Stomach smooth muscle (tissue), 2 donors: Measurements from ENCODE around the gene LXN.
A peak's percentile ranks its signal among the peaks of the same experiment; 100 is the strongest.

Source experiments
- H3K27ac ChIP-seq: one replicate; pipeline ENCODE4 v1.7.0; 2013; ENCODE audit warnings: mild to moderate bottlenecking, low read length, inconsistent platforms
- H3K27me3 ChIP-seq, 2 donors: one replicate each; pipeline ENCODE4 v1.7.0; 2013; ENCODE audit warnings: low read length in 2 of 2; ENCODE audit not compliant: insufficient read depth in 2 of 2, control insufficient read depth in 1 of 2
- H3K36me3 ChIP-seq, 2 donors: one replicate each; pipeline ENCODE4 v1.7.0; 2013; ENCODE audit warnings: low read length in 2 of 2; ENCODE audit not compliant: control insufficient read depth in 2 of 2, insufficient read depth in 2 of 2
- H3K4me1 ChIP-seq: one replicate; pipeline ENCODE4 v1.7.0; 2013; ENCODE audit warnings: low read length; ENCODE audit not compliant: control insufficient read depth, insufficient read depth
- H3K4me3 ChIP-seq, 2 donors: one replicate each; pipeline ENCODE4 v1.7.0; 2013; ENCODE audit warnings: low read length in 2 of 2
- H3K9ac ChIP-seq, 2 donors: one replicate each; pipeline ENCODE4 v1.7.0; 2013; ENCODE audit warnings: low read length in 2 of 2, mild to moderate bottlenecking in 1 of 2
- H3K9me3 ChIP-seq, 2 donors: one replicate each; pipeline ENCODE4 v1.7.0; 2013; ENCODE audit warnings: low read length in 2 of 2; ENCODE audit not compliant: control insufficient read depth in 2 of 2
- donor health status: healthy.
- donor health status: Pancreatic carcinoma.

The LXN gene

DNA sequence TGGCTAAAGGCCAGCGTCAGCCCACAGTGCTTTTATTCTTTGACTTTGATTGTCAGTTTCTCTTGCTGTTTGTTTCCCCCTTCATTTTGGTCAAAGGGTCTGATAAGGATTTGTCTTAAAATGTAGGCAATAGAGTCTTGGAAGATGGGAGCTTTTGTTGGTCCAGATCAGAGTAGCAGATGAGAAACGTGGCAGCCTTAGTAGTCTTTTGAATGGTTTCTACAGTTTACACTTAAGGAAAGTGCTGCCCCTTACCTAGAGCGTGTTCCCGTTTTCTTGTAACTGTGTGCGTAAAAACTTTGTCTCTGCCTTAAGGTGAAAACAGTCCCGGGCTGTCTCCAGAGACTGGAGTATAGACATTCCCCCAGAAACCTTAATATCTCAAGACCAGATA lies 630 bp downstream of the LXN start:
- H3K27me3 ChIP-seq, result no peaks in the 10 kb centered on the region
- peak overlapping the region; percentile 61 to 69 for H3K9ac ChIP-seq
- H3K9me3 ChIP-seq, result no peaks in the 10 kb centered on the region
- H3K27ac ChIP-seq, result no peak overlapping the region
- H3K36me3 ChIP-seq, result peaks cover 9 to 14% of the 10 kb centered on the region in 2 donors
- peaks cover 4% of the 10 kb centered on the region for H3K4me1 ChIP-seq
- H3K4me3 ChIP-seq, result peak overlapping the region; percentile 64 to 76

GRCh38 chr3:158668506-158668905 lies 3.9 kb downstream of the LXN start:
- Histone ChIP-seq H3K9me3 (no peaks in the 10 kb centered on the region), H3K4me3 (no peak overlapping the region), H3K36me3 (peaks cover 13 to 37% of the 10 kb centered on the region in 2 donors), H3K4me1 (peaks cover 4% of the 10 kb centered on the region), H3K9ac (no peak overlapping the region), H3K27ac (no peak overlapping the region), H3K27me3 (no peaks in the 10 kb centered on the region)

- H3K27ac ChIP-seq, result no peak overlapping the region
These were observed 6.0 kb downstream of the LXN start for GRCh38 chr3:158666416-158666815.

DNA sequence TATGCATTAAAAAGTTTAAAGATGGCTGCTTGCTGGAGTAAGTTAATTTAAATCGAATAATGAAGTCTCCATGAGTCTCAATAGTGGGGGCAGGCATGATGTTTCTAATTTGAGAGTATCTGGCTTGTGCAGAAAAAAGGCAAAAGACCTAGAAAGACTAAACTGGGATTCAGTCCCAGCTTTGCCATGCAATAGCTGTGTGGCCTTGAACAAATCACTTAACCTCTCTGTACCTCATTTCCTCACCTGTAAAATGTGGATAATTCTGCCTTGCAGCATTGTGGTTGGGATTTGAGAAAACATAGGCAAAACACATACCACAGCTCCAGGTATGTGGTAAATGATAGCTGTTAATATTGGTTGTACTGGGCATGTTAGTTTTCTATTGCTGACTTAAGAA lies 8.6 kb downstream of the LXN start:
- Histone ChIP-seq H3K4me1 (no peaks in the 10 kb centered on the region), H3K9me3 (no peaks in the 10 kb centered on the region), H3K27ac (no peak overlapping the region), H3K9ac (no peak overlapping the region), H3K4me3 (no peak overlapping the region), H3K36me3 (peaks cover 22 to 52% of the 10 kb centered on the region in 2 donors), H3K27me3 (no peaks in the 10 kb centered on the region)

More at GRCh38 chr3:158666416-158666815, 6.0 kb downstream of the LXN start:
- Histone ChIP-seq H3K4me1 (no peaks in the 10 kb centered on the region), H3K27me3 (no peaks in the 10 kb centered on the region), H3K9ac (no peak overlapping the region), H3K4me3 (no peak overlapping the region), H3K9me3 (no peaks in the 10 kb centered on the region), H3K36me3 (peaks cover 14 to 41% of the 10 kb centered on the region in 2 donors)

GRCh38 chr3:158663246-158663645 lies 9.2 kb downstream of the LXN start:
- Histone ChIP-seq H3K27me3 (no peaks in the 10 kb centered on the region), H3K9me3 (no peaks in the 10 kb centered on the region), H3K4me1 (no peaks in the 10 kb centered on the region), H3K9ac (no peak overlapping the region), H3K27ac (no peak overlapping the region), H3K4me3 (no peak overlapping the region), H3K36me3 (peaks cover 17 to 50% of the 10 kb centered on the region in 2 donors)

DNA sequence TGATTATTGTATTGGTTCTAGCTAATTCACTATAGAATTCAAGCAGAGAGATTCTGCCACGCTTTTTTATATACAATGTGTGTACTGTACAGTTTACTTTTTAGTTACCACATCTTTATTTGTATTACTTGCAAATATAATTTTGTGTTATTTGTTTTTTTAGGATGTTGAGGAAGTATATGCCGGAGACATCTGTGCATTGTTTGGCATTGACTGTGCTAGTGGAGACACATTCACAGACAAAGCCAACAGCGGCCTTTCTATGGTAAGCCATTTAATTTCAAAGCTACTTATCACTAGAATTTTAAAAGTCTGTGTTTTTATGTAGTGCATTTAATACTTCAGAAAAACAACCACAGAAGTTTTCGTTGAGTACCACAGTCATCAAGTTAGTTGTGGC lies 11.7 kb downstream of the LXN start:
- no peaks in the 10 kb centered on the region for H3K9me3 ChIP-seq
- H3K4me3 ChIP-seq, result no peak overlapping the region
- no peaks in the 10 kb centered on the region for H3K27me3 ChIP-seq
- H3K27ac ChIP-seq, result no peak overlapping the region
- H3K9ac ChIP-seq, result no peak overlapping the region
- H3K36me3 ChIP-seq, result peaks cover 15 to 37% of the 10 kb centered on the region in 2 donors
- no peaks in the 10 kb centered on the region for H3K4me1 ChIP-seq

- H3K9me3 ChIP-seq, result no peaks in the 10 kb centered on the region
- no peak overlapping the region for H3K27ac ChIP-seq
- peaks cover 15 to 35% of the 10 kb centered on the region in 2 donors for H3K36me3 ChIP-seq
- no peak overlapping the region for H3K4me3 ChIP-seq
- H3K9ac ChIP-seq, result no peak overlapping the region
- H3K4me1 ChIP-seq, result no peaks in the 10 kb centered on the region
- H3K27me3 ChIP-seq, result no peaks in the 10 kb centered on the region
These were observed 12.8 kb downstream of the LXN start for GRCh38 chr3:158659454-158660237.

DNA sequence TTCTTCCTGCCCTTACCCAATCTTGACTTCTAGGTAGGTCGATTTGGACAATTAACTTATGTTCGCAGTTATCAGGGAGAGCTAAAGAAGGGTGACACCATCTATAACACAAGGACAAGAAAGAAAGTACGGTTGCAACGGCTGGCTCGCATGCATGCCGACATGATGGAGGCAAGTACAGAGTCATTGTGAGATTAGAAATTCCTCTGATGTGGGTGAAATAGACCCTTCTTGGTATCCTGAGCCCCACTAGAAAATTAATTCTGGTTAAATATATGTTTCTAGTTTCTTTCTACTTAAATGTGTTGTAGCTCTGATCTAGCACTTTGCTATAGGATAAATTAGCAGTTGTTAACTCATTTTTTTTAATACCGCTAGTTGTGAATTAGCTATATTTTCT lies 13.6 kb downstream of the LXN start:
- Histone ChIP-seq H3K36me3 (peaks cover 15 to 34% of the 10 kb centered on the region in 2 donors), H3K9me3 (no peaks in the 10 kb centered on the region), H3K27ac (no peak overlapping the region), H3K4me1 (no peaks in the 10 kb centered on the region), H3K27me3 (no peaks in the 10 kb centered on the region), H3K4me3 (no peak overlapping the region), H3K9ac (no peak overlapping the region)

DNA sequence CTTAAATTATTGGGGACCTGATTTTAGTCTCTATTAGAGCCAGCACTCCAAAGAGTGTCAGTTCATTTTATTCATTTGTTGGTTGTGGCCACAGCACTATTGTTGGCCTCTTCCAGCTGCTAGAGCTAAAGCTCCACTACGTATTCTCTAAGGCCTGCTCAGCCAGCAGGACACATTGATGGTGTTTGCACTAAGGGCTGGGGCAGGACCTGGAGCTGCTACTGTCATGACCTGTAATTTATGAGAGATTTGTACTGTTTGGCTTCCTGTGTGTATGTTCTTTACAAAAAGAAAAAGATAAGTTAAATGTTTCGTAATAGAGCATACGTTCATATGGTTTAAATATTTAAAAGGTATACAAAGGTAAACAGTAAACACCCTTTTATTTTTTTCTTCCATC lies 20.0 kb downstream of the LXN start:
- Histone ChIP-seq H3K36me3 (peaks cover 20 to 31% of the 10 kb centered on the region in 2 donors), H3K27me3 (no peaks in the 10 kb centered on the region), H3K4me3 (no peak overlapping the region), H3K4me1 (no peaks in the 10 kb centered on the region), H3K9ac (no peak overlapping the region), H3K9me3 (no peaks in the 10 kb centered on the region), H3K27ac (no peak overlapping the region)

DNA sequence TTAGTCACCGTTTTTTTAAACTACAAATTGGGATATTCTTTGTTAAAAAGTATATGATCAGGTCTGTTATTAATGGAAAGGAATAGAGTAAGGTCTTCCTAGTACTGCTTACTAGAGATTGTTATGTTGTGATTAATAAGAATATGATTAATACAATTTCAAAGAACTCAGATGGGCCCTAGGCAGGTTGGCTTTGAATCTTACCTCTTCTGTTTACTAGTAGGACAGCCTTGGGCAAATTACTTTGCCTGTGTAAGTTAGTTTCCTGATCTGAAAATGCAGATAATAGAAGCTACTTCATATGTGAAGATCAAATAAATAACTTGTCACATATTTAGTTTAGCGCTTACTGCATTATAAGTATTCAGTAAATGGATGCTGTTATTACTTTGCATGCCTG lies 21.3 kb downstream of the LXN start:
- Histone ChIP-seq H3K9me3 (no peaks in the 10 kb centered on the region), H3K27ac (no peak overlapping the region), H3K9ac (no peak overlapping the region), H3K27me3 (no peaks in the 10 kb centered on the region), H3K36me3 (peaks cover 17 to 29% of the 10 kb centered on the region in 2 donors), H3K4me3 (no peak overlapping the region), H3K4me1 (no peaks in the 10 kb centered on the region)

DNA sequence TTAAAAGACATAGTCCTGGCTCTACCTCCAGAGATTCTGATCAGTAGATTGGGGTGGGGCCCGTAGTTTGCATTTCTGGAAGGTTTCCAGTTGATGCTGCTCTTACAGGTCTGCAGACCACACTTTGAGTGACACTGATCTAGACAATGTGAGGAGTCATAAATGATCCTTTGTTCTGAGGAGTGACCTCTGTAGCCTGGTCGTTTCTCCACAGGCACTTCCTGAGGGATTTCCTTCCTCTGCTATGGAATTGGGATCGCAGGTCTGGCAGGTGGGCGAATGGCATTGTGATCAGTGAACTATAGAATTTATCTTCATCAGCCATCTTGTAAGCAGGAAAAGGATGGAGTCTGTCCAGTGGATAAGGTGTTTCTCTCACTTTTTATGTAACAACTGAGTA lies 22.7 kb downstream of the LXN start:
- Histone ChIP-seq H3K9ac (no peak overlapping the region), H3K4me3 (no peak overlapping the region), H3K9me3 (no peaks in the 10 kb centered on the region), H3K36me3 (peaks cover 14 to 27% of the 10 kb centered on the region in 2 donors), H3K27me3 (no peaks in the 10 kb centered on the region), H3K4me1 (peaks cover 6% of the 10 kb centered on the region), H3K27ac (no peak overlapping the region)
